GM10248 (cell line): Measurements from ENCODE around the gene JADE1.

Source experiments
- CTCF ChIA-PET: fragments of 300-600 bp; sonication (Branson Sonifier 250); formaldehyde crosslinking; extraction: SDS; loops from one replicate; lab custom pipeline; 2021; ENCODE audit warnings: antibody characterized with exemption; lab: Yijun Ruan, JAX
- POLR2A ChIA-PET: fragments of 350-650 bp; sonication (Branson Sonifier 250); formaldehyde crosslinking; extraction: SDS; loops from one replicate; lab custom pipeline; 2020; ENCODE audit warnings: antibody characterized with exemption; lab: Yijun Ruan, JAX
- DNase-seq: peaks from one replicate; pipeline ENCODE4 v3.0.0; 2012; ENCODE audit errors: extremely low spot score
- CTCF ChIP-seq: IDR thresholded peaks from 2 replicates; pipeline ENCODE4 v1.5.1; 2012; ENCODE audit warnings: mild to moderate bottlenecking, low read depth; ENCODE audit errors: extremely low read depth, missing control alignments, control extremely low read depth

Gene JADE1

GRCh38 chr4:128856246-128856645, 46.7 kb downstream of the JADE1 start:
- ChIA-PET CTCF (interaction anchor here (0.9 to 2.4 kb wide), 7 partner anchors 11 to 402 kb away, joined by 3 to 9 read pairs (median 4); no protein-coding TSS in a partner anchor), POLR2A (no interaction called here)
- no peak for DNase-seq
- TF ChIP-seq CTCF, result no peak

GRCh38 chr4:128858879-128859671, 49.6 kb downstream of the JADE1 start:
- DNase-seq, result no peak
- POLR2A ChIA-PET, result interaction anchor here (0.7 kb wide), 1 partner anchor 35 kb away, joined by 3 read pairs; no protein-coding TSS in a partner anchor
- CTCF ChIA-PET, result interaction anchor here (1.2 kb wide), 1 partner anchor 235 kb away, joined by 3 read pairs; the partner anchor contains the start of gene SCLT1
- TF ChIP-seq CTCF, result no peak

GRCh38 chr4:128859887-128860677, 50.6 kb downstream of the JADE1 start:
- TF ChIP-seq CTCF, result no peak
- no peak for DNase-seq
- ChIA-PET POLR2A (no interaction called here), CTCF (interaction anchor here (1.1 to 1.6 kb wide), 5 partner anchors 10 to 286 kb away, joined by 3 to 5 read pairs (median 3); no protein-coding TSS in a partner anchor)

GRCh38 chr4:128861856-128862518, 52.5 kb downstream of the JADE1 start:
- DNase-seq, result no peak
- no peak for TF ChIP-seq CTCF
- CTCF ChIA-PET, result interaction anchor here (0.8 to 3.0 kb wide), 20 partner anchors 8 to 287 kb away, joined by 3 to 20 read pairs (median 4); partner anchors contain the start of genes C4orf33, JADE1 and SCLT1
- POLR2A ChIA-PET, result interaction anchor here (0.5 to 1.1 kb wide), 3 partner anchors 12 to 801 kb away, joined by 3 to 6 read pairs (median 3); no protein-coding TSS in a partner anchor

GRCh38 chr4:128862608-128863311, 53.3 kb downstream of the JADE1 start:
- peak; percentile 60 for DNase-seq
- CTCF ChIA-PET, result interaction anchor here (0.8 to 3.0 kb wide), 28 partner anchors 9 to 288 kb away, joined by 3 to 20 read pairs (median 4); partner anchors contain the start of genes C4orf33, JADE1 and SCLT1
- POLR2A ChIA-PET, result interaction anchor here (0.6 to 1.1 kb wide), 4 partner anchors 37 to 802 kb away, joined by 3 to 6 read pairs (median 3); partner anchors contain the start of gene SCLT1
- TF ChIP-seq CTCF, result no peak
